Measurements from ENCODE around the gene AMPD1. TPM values are rescaled to one million over a fixed set of nuclear protein-coding genes. Genes with fewer than 3 reads are reported as not detected.

The AMPD1 gene
- polyA plus RNA-seq, 4 donors: 0.19 to 8.4 (median 0.24) TPM; not detected in 1

GRCh38 chr1:114671011-114671938 lies 24.1 kb downstream of the AMPD1 start:
- H3K4me3 ChIP-seq (ENCODE audit: low read depth in 1 of 3, low read length in 3 of 3): no peak overlapping the region
- H3K36me3 ChIP-seq (ENCODE audit: control insufficient read depth in 3 of 3, insufficient read depth in 2 of 3, low read depth in 1 of 3, low read length in 3 of 3): no peaks in the 10 kb centered on the region
- 59 to 63% (median 59%) methylated on average over 9 of the region's 9 CpGs for WGBS, 3 donors
- H3K4me1 ChIP-seq (ENCODE audit: control insufficient read depth in 3 of 3, insufficient read depth in 2 of 3, low read depth in 1 of 3, low read length in 2 of 3): peaks cover 0 to 5% (median 3%) of the 10 kb centered on the region in 3 donors
- DNase-seq (peak; percentile 15 to 21), FAIRE-seq (no peak)
- H3K27ac ChIP-seq (ENCODE audit: low read depth in 1 of 3, low read length in 2 of 3): no peak overlapping the region
- H3K27me3 ChIP-seq (ENCODE audit: control insufficient read depth in 3 of 3, insufficient read depth in 3 of 3, low read length in 3 of 3): peaks cover 0 to 13% (median 0%) of the 10 kb centered on the region in 3 donors
- H3K9me3 ChIP-seq (ENCODE audit: control insufficient read depth in 2 of 2, insufficient read depth in 1 of 2, low read depth in 1 of 2, low read length in 1 of 2): no peaks in the 10 kb centered on the region

DNA sequence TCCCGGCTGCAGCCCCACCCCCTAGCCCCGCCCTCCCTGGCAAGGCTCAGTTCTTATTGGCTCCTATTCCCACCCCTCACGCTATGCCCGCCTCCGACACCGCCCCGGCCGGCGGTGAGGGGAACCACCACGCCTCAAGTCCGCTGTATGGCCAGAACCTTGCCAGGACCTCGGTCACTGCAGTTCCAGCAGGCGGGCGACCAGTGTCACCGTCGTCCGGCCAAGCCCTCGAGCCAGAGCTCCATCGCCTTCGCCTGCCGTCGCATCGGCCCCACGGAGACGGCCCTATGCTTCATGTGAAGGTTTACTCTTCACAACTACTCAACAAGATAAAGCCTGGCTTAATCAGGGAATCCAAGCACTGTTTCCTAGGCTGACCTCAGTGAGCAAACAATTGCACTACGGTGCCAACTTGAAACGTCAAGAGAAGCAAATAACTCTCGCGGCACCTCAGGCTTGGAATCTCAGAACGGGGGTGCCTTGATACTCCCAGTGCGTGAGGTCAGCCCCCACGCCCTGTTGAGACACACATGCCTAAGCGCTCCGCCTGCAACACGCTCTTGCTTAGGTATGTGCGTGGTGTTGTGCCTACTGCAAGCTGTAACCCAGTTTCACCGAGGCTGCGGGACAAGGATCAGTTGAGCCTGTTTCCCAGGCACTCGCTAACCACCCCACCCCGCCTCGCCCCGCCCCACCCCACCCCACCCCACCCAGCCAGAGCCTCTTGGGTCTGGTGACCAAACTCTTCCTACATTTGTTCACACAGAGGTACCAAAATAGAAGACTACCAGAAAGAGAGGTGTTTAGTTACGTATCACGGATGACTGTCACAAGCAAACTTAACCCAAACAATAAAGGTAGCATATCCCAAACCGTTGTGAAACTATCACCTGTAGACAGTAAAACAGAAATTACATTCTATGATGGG lies 25.0 kb downstream of the AMPD1 start:
- peak overlapping the region; percentile 48 to 87 (median 50) for H3K27ac ChIP-seq (ENCODE audit: low read depth in 1 of 3, low read length in 2 of 3)
- H3K27me3 ChIP-seq (ENCODE audit: control insufficient read depth in 3 of 3, insufficient read depth in 3 of 3, low read length in 3 of 3): peaks cover 0 to 10% (median 0%) of the 10 kb centered on the region in 3 donors
- H3K4me1 ChIP-seq (ENCODE audit: control insufficient read depth in 3 of 3, insufficient read depth in 2 of 3, low read depth in 1 of 3, low read length in 2 of 3): peaks cover 0 to 5% (median 3%) of the 10 kb centered on the region in 3 donors
- DNase-seq (peak; percentile 89 to 93), FAIRE-seq (no peak)
- 1 to 3% (median 3%) methylated on average over 45 of the region's 45 CpGs for WGBS, 3 donors
- H3K4me3 ChIP-seq (ENCODE audit: low read depth in 1 of 3, low read length in 3 of 3): peak overlapping the region; percentile 55 to 76 (median 66)
- no peaks in the 10 kb centered on the region for H3K9me3 ChIP-seq (ENCODE audit: control insufficient read depth in 2 of 2, insufficient read depth in 1 of 2, low read depth in 1 of 2, low read length in 1 of 2)
- H3K36me3 ChIP-seq (ENCODE audit: control insufficient read depth in 3 of 3, insufficient read depth in 2 of 3, low read depth in 1 of 3, low read length in 3 of 3): no peaks in the 10 kb centered on the region

DNA sequence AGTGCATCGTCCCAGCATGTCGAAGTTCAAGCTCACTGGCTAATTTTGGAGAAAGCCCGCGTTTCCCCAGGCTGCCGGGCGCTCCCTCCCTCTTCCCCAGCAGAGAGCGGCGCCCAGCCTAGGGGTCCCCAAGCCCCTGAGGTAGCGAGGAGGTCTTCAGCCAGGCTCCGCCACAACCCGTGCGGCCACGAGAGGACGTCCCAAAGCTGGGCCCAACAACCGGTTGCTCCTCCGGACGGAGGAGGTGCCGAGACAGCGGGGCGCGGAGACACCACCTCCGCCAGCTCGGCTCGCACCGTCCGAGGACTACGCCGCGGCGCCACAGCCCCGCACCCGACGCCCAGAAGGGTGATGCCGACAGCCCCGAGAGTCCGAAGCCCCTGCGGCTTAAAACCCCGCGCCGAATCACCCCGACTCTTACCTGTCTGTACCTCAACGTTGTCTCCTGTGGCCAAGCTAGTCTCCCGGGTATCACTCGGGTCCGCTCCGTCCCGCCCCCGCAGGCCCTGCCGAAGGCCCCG lies 25.7 kb downstream of the AMPD1 start, which contains the start of gene DENND2C:
DENND2C (minus strand) TSS at position 488 of the 521 bp plus-strand sequence. CDS start 44,065 bp downstream, outside the sequence.
- Histone ChIP-seq H3K36me3 (ENCODE audit: control insufficient read depth in 3 of 3, insufficient read depth in 2 of 3, low read depth in 1 of 3, low read length in 3 of 3) (no peaks in the 10 kb centered on the region), H3K4me3 (ENCODE audit: low read depth in 1 of 3, low read length in 3 of 3) (peak within 1 kb of the TSS; percentile 55 to 76 (median 66)), H3K27ac (ENCODE audit: low read depth in 1 of 3, low read length in 2 of 3) (peak within 1 kb of the TSS; percentile 48 to 87 (median 50)), H3K27me3 (ENCODE audit: control insufficient read depth in 3 of 3, insufficient read depth in 3 of 3, low read length in 3 of 3) (peaks cover 0 to 8% (median 0%) of the 10 kb centered on the region in 3 donors), H3K4me1 (ENCODE audit: control insufficient read depth in 3 of 3, insufficient read depth in 2 of 3, low read depth in 1 of 3, low read length in 2 of 3) (peaks cover 0 to 5% (median 3%) of the 10 kb centered on the region in 3 donors), H3K9me3 (ENCODE audit: control insufficient read depth in 2 of 2, insufficient read depth in 1 of 2, low read depth in 1 of 2, low read length in 1 of 2) (no peaks in the 10 kb centered on the region)
- 0 to 2% (median 1%) methylated on average over 38 to 50 of the region's 50 CpGs for WGBS, 3 donors
- DNase-seq: no peak
- no peak for FAIRE-seq

DNA sequence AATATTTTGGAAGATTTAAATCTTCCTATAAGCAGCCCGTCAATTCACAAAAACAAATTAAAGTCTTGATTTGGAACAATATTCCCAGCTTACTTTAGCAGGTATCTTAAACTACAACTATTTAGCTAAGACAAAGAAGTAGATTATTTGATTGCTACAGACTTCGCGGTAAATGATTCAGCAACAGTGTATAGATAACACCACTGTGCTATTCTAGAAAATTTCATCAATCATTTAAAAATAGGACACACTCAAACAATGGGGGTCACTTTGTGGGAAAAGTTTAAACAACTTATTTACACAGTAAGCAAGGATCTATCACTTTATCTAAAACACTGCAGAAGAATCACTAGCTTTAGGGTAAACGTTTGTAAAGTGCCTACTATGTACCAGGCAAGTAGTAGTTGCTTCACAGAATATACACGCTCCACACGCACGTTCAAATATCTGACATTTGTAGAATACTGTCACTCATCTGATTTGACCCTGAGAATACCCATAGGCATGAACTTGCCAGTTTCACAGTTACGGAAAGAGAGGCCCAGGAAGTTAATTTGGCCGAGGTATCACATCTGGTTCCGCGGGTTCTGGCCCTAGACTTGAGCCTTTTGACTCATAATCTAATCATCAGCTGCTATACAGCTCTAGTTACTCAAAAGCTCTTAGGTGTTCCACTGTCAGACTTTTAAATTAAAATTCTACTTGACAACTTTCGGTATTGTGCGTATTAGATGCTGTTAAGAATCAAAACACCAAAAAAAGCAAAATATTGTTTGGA lies 26.4 kb downstream of the AMPD1 start:
- H3K27me3 ChIP-seq (ENCODE audit: control insufficient read depth in 3 of 3, insufficient read depth in 3 of 3, low read length in 3 of 3): peaks cover 0 to 8% (median 0%) of the 10 kb centered on the region in 3 donors
- peak overlapping the region in 2 of 3 donors; percentile 27 to 46 for H3K27ac ChIP-seq (ENCODE audit: low read depth in 1 of 3, low read length in 2 of 3)
- 41 to 50% (median 47%) methylated on average over 13 of the region's 13 CpGs for WGBS, 3 donors
- no peak for FAIRE-seq
- no peaks in the 10 kb centered on the region for H3K9me3 ChIP-seq (ENCODE audit: control insufficient read depth in 2 of 2, insufficient read depth in 1 of 2, low read depth in 1 of 2, low read length in 1 of 2)
- peak overlapping the region in 2 of 3 donors; percentile 66 to 76 for H3K4me3 ChIP-seq (ENCODE audit: low read depth in 1 of 3, low read length in 3 of 3)
- peak in 1 of 2 donors; percentile 2 for DNase-seq
- no peaks in the 10 kb centered on the region for H3K36me3 ChIP-seq (ENCODE audit: control insufficient read depth in 3 of 3, insufficient read depth in 2 of 3, low read depth in 1 of 3, low read length in 3 of 3)
- peaks cover 0 to 5% (median 3%) of the 10 kb centered on the region in 3 donors for H3K4me1 ChIP-seq (ENCODE audit: control insufficient read depth in 3 of 3, insufficient read depth in 2 of 3, low read depth in 1 of 3, low read length in 2 of 3)

- H3K36me3 ChIP-seq (ENCODE audit: control insufficient read depth in 3 of 3, insufficient read depth in 2 of 3, low read depth in 1 of 3, low read length in 3 of 3): no peaks in the 10 kb centered on the region
- H3K4me1 ChIP-seq (ENCODE audit: control insufficient read depth in 3 of 3, insufficient read depth in 2 of 3, low read depth in 1 of 3, low read length in 2 of 3): peaks cover 0 to 5% (median 3%) of the 10 kb centered on the region in 3 donors
- no peaks in the 10 kb centered on the region for H3K9me3 ChIP-seq (ENCODE audit: control insufficient read depth in 2 of 2, insufficient read depth in 1 of 2, low read depth in 1 of 2, low read length in 1 of 2)
- no peak for FAIRE-seq
- WGBS, 3 donors: 73 to 85% (median 78%) methylated on average over 4 of the region's 4 CpGs
- no peak overlapping the region for H3K27ac ChIP-seq (ENCODE audit: low read depth in 1 of 3, low read length in 2 of 3)
- H3K27me3 ChIP-seq (ENCODE audit: control insufficient read depth in 3 of 3, insufficient read depth in 3 of 3, low read length in 3 of 3): peaks cover 0 to 8% (median 0%) of the 10 kb centered on the region in 3 donors
- H3K4me3 ChIP-seq (ENCODE audit: low read depth in 1 of 3, low read length in 3 of 3): no peak overlapping the region
- no peak for DNase-seq
Measured at GRCh38 chr1:114668373-114668772, 27.0 kb downstream of the AMPD1 start.

DNA sequence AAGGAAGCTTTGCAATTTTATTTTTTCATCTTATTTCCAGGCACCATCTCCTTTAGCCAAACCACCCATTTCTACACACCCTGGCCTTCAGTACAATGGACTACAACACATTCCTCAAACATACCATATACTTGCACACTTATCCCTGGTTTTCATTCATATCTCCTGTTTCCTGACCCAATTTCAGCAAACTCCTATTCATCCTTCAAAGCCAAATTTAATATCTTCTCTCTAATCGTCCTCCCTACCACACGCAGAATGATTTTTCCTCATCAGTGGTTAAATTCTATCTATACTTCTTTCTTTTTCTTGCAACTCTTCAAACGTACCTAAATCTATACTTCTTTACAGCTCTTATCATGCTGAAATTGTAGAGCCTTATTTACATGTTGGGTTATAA lies 28.4 kb downstream of the AMPD1 start:
- no peak for FAIRE-seq
- peaks cover 0 to 5% (median 3%) of the 10 kb centered on the region in 3 donors for H3K4me1 ChIP-seq (ENCODE audit: control insufficient read depth in 3 of 3, insufficient read depth in 2 of 3, low read depth in 1 of 3, low read length in 2 of 3)
- no peak for DNase-seq
- no peaks in the 10 kb centered on the region for H3K9me3 ChIP-seq (ENCODE audit: control insufficient read depth in 2 of 2, insufficient read depth in 1 of 2, low read depth in 1 of 2, low read length in 1 of 2)
- 83 to 87% (median 83%) methylated on average over 3 of the region's 3 CpGs for WGBS, 3 donors
- no peaks in the 10 kb centered on the region for H3K36me3 ChIP-seq (ENCODE audit: control insufficient read depth in 3 of 3, insufficient read depth in 2 of 3, low read depth in 1 of 3, low read length in 3 of 3)
- peaks cover 0 to 8% (median 0%) of the 10 kb centered on the region in 3 donors for H3K27me3 ChIP-seq (ENCODE audit: control insufficient read depth in 3 of 3, insufficient read depth in 3 of 3, low read length in 3 of 3)
- no peak overlapping the region for H3K27ac ChIP-seq (ENCODE audit: low read depth in 1 of 3, low read length in 2 of 3)
- no peak overlapping the region for H3K4me3 ChIP-seq (ENCODE audit: low read depth in 1 of 3, low read length in 3 of 3)

GRCh38 chr1:114660238-114660637 lies 35.1 kb downstream of the AMPD1 start:
- no peak overlapping the region for H3K4me3 ChIP-seq (ENCODE audit: low read depth in 1 of 3, low read length in 3 of 3)
- H3K27me3 ChIP-seq (ENCODE audit: control insufficient read depth in 3 of 3, insufficient read depth in 3 of 3, low read length in 3 of 3): peaks cover 0 to 4% (median 0%) of the 10 kb centered on the region in 3 donors
- H3K27ac ChIP-seq (ENCODE audit: low read depth in 1 of 3, low read length in 2 of 3): no peak overlapping the region
- no peaks in the 10 kb centered on the region for H3K36me3 ChIP-seq (ENCODE audit: control insufficient read depth in 3 of 3, insufficient read depth in 2 of 3, low read depth in 1 of 3, low read length in 3 of 3)
- 33 to 44% (median 38%) methylated on average over 2 of the region's 2 CpGs for WGBS, 3 donors
- FAIRE-seq: no peak
- no peak for DNase-seq
- no peaks in the 10 kb centered on the region for H3K4me1 ChIP-seq (ENCODE audit: control insufficient read depth in 3 of 3, insufficient read depth in 2 of 3, low read depth in 1 of 3, low read length in 2 of 3)
- no peaks in the 10 kb centered on the region for H3K9me3 ChIP-seq (ENCODE audit: control insufficient read depth in 2 of 2, insufficient read depth in 1 of 2, low read depth in 1 of 2, low read length in 1 of 2)

Measured in small intestine (tissue), 7 donors.